Caco-2 (cell line): ENCODE data around the gene PLPP2. TPM values are rescaled to one million over a fixed set of nuclear protein-coding genes. Genes with fewer than 3 reads are reported as not detected.

ENCODE experiments used
- BruUV-seq: library from RNA; stranded (reverse); fragments of 400-500 nt; replicated peaks from 2 replicates; lab custom pipeline; 2021; lab: Mats Ljungman, UMichigan
- CTCF ChIA-PET: fragments of 300-600 bp; sonication (Branson Sonifier 250); formaldehyde crosslinking; loops from one replicate; lab custom pipeline; 2022; ENCODE audit warnings: antibody characterized with exemption; lab: Charles Lee
- POLR2A ChIA-PET: fragments of 300-600 bp; sonication (Branson Sonifier 250); formaldehyde crosslinking; loops from one replicate; lab custom pipeline; 2022; ENCODE audit warnings: antibody characterized with exemption; lab: Charles Lee
- DNase-seq, 2 experiments: peaks; one replicate each; pipeline versions ENCODE4 v3.0.0 to v3.0.0-alpha.2; 2020 to 2022
- H3K27me3 ChIP-seq: replicated peaks from 2 replicates; pipeline ENCODE4 v1.6.0; 2011; ENCODE audit warnings: low read length; ENCODE audit not compliant: control insufficient read depth, insufficient read depth
- H3K36me3 ChIP-seq: 2 replicates; pipeline ENCODE4 v1.5.1; 2011; ENCODE audit warnings: low read length; ENCODE audit not compliant: control insufficient read depth, insufficient read depth
- H3K4me1 ChIP-seq: fragments of 250-450 bp; sonication (Bioruptor Pico); 2 replicates; pipeline ENCODE4 v1.5.1; 2020; ENCODE audit warnings: mild to moderate bottlenecking
- H3K4me3 ChIP-seq: 2 replicates; pipeline ENCODE4 v1.5.1; 2011; ENCODE audit warnings: low read depth, mild to moderate bottlenecking, control low read depth, low read length
- H3K9me3 ChIP-seq: fragments of 250-450 bp; sonication (Bioruptor Pico); 2 replicates; pipeline ENCODE4 v1.5.1; 2020; ENCODE audit warnings: mild to moderate bottlenecking, moderate library complexity
- H3K27ac Mint-ChIP-seq: one replicate; pipeline ENCODE4 v1.8.0; 2022; ENCODE audit warnings: mixed read lengths; ENCODE audit not compliant: unreplicated experiment
- H3K27me3 Mint-ChIP-seq: one replicate; pipeline ENCODE4 v1.8.0; 2022; ENCODE audit warnings: mixed read lengths; ENCODE audit not compliant: insufficient read depth, unreplicated experiment
- H3K36me3 Mint-ChIP-seq: one replicate; pipeline ENCODE4 v1.8.0; 2022; ENCODE audit warnings: mild to moderate bottlenecking, mixed read lengths; ENCODE audit not compliant: insufficient read depth, unreplicated experiment
- H3K4me1 Mint-ChIP-seq: one replicate; pipeline ENCODE4 v1.8.0; 2022; ENCODE audit warnings: low read depth, mixed read lengths; ENCODE audit not compliant: unreplicated experiment
- H3K4me3 Mint-ChIP-seq: one replicate; pipeline ENCODE4 v1.8.0; 2022; ENCODE audit warnings: mild to moderate bottlenecking, moderate library complexity, mixed read lengths; ENCODE audit not compliant: unreplicated experiment
- H3K9me3 Mint-ChIP-seq: one replicate; pipeline ENCODE4 v1.8.0; 2022; ENCODE audit warnings: mixed read lengths; ENCODE audit not compliant: unreplicated experiment
- CTCF ChIP-seq, 2 experiments: fragments of 200-600 bp in 1 of 2; IDR thresholded peaks; 1 replicate in 1 of 2; 2 replicates in 1 of 2; pipeline versions ENCODE4 v1.5.1 to v1.8.0; 2011 to 2022; ENCODE audit warnings: antibody characterized with exemption in 1 of 2, control low read depth in 1 of 2, inconsistent platforms in 1 of 2, low read depth in 1 of 2, low read length in 1 of 2, mild to moderate bottlenecking in 1 of 2, moderate library complexity in 1 of 2; ENCODE audit not compliant: insufficient read depth in 1 of 2, severe bottlenecking in 1 of 2, unreplicated experiment in 1 of 2
- intact Hi-C: fragments of 100-400 bp; cut with micrococcal nuclease; formaldehyde crosslinking; loops from one replicate; pipeline ENCODE4 v1.10.0; 2022; ENCODE audit not compliant: unreplicated experiment
- total RNA-seq: library from RNA; stranded (reverse); gene quantifications from 2 replicates; pipeline ENCODE4 v1.2.3, GENCODE V29; 2022

The PLPP2 gene
- total RNA-seq, 1 experiment from 2014 or later, result 29.6 TPM

GRCh38 chr19:305240-306150 is 14.3 kb upstream of the PLPP2 start:
- H3K36me3 ChIP-seq, result no peaks in the 10 kb centered on the region

GRCh38 chr19:296476-297225 is 5.4 kb upstream of the PLPP2 start:
- no peak for TF ChIP-seq CTCF (IDR thresholded peaks at IDR 0.05; ENCODE audit: insufficient read depth in 1 of 2, low read depth in 1 of 2, low read length in 1 of 2, severe bottlenecking in 1 of 2, unreplicated experiment in 1 of 2)
- no TSS peak for BruUV-seq
- Histone ChIP-seq H3K9me3 (no peaks in the 10 kb centered on the region), H3K36me3 (no peaks in the 10 kb centered on the region), H3K4me1 (peaks cover 21% of the 10 kb centered on the region), H3K4me3 (no peak overlapping the region), H3K27me3 (no peaks in the 10 kb centered on the region)
- Mint-ChIP-seq H3K27ac (no peak overlapping the region), H3K4me3 (no peak overlapping the region), H3K9me3 (no peaks in the 10 kb centered on the region), H3K27me3 (no peaks in the 10 kb centered on the region), H3K36me3 (peaks cover 6% of the 10 kb centered on the region), H3K4me1 (no peaks in the 10 kb centered on the region)
- DNase-seq, result no peak
- CTCF ChIA-PET, result no interaction called here
- POLR2A ChIA-PET, result no interaction called here
- intact Hi-C loops, result no loop called here

More at GRCh38 chr19:305240-306150, 14.3 kb upstream of the PLPP2 start:
- no peak for TF ChIP-seq CTCF (IDR thresholded peaks at IDR 0.05; ENCODE audit: insufficient read depth in 1 of 2, low read depth in 1 of 2, low read length in 1 of 2, severe bottlenecking in 1 of 2, unreplicated experiment in 1 of 2)
- H3K36me3 Mint-ChIP-seq, result peaks cover 21% of the 10 kb centered on the region
- no peaks in the 10 kb centered on the region for H3K27me3 Mint-ChIP-seq
- no peak overlapping the region for H3K27ac Mint-ChIP-seq
- ChIA-PET POLR2A (no interaction called here), CTCF (no interaction called here)
- no peaks in the 10 kb centered on the region for H3K27me3 ChIP-seq
- H3K4me1 ChIP-seq, result no peaks in the 10 kb centered on the region
- BruUV-seq, result no TSS peak
- H3K9me3 Mint-ChIP-seq, result no peaks in the 10 kb centered on the region
- no peak overlapping the region for H3K4me3 ChIP-seq
- no peak for DNase-seq
- intact Hi-C loops, result no loop called here
- no peaks in the 10 kb centered on the region for H3K9me3 ChIP-seq
- no peaks in the 10 kb centered on the region for H3K4me1 Mint-ChIP-seq
- no peak overlapping the region for H3K4me3 Mint-ChIP-seq

DNA sequence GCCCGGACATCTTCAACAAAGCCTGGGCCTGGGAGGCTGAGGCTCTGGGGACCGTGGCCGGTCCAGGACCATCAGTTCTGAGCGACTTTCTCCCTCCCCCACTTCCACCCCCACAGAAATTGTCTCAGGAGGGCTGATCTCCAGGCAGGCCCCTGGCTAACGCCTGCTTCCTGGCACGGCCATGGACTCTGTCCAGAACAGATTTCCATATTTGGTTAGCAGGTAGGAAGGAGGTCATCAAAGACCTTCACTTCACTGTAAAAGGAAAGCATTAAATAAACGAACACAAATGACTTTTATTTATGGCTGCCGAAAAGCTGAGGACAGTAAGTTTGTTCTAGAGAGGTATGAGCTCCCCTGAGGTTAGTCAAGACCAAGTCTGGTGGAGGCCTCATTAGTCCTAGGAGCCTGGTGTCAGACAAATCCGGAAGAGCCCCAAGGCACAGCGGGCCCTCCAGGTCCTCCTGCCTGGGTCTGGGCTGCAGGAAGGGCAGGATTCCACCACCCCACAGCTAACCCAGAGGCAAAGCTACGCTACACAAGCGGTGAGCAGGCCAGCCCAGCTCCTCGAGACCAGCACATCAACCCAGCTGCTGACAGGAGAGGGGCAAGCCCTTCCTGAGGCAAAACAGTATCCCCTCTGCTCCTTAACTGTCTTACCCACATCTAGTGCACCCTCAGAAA is 4.6 kb upstream of the PLPP2 start:
- H3K4me1 Mint-ChIP-seq, result no peaks in the 10 kb centered on the region
- H3K4me3 ChIP-seq, result no peak overlapping the region
- H3K27ac Mint-ChIP-seq, result no peak overlapping the region
- TF ChIP-seq CTCF (IDR thresholded peaks at IDR 0.05; ENCODE audit: insufficient read depth in 1 of 2, low read depth in 1 of 2, low read length in 1 of 2, severe bottlenecking in 1 of 2, unreplicated experiment in 1 of 2), result no peak
- H3K27me3 ChIP-seq, result no peaks in the 10 kb centered on the region
- peaks cover 23% of the 10 kb centered on the region for H3K4me1 ChIP-seq
- H3K4me3 Mint-ChIP-seq, result no peak overlapping the region
- POLR2A ChIA-PET, result no interaction called here
- H3K27me3 Mint-ChIP-seq, result no peaks in the 10 kb centered on the region
- BruUV-seq, result no TSS peak
- H3K9me3 ChIP-seq, result no peaks in the 10 kb centered on the region
- CTCF ChIA-PET, result no interaction called here
- no peak for DNase-seq
- no peaks in the 10 kb centered on the region for H3K36me3 ChIP-seq
- peaks cover 6% of the 10 kb centered on the region for H3K36me3 Mint-ChIP-seq
- no peaks in the 10 kb centered on the region for H3K9me3 Mint-ChIP-seq
- intact Hi-C loops, result no loop called here
